Stimulated activated CD8-positive, alpha-beta memory T cell treated with anti-CD3 and anti-CD28 coated beads, Interleukin-15, amount 100 ng/mL, for 24 hours (primary cell): ENCODE data around the gene SATB1.
"Not testable (repeated sequence)": the region's sequence is repeated elsewhere in the genome, so short reads cannot be mapped to it uniquely, and the experiment has no call there.

Source experiments
- DNase-seq: peaks from one replicate; pipeline ENCODE4 v3.0.0-alpha.2; 2020; ENCODE audit warnings: low read depth

Gene SATB1

GRCh38 chr3:18351823-18352744 is 73.1 kb downstream of the SATB1 start:
- no peak for DNase-seq

DNA sequence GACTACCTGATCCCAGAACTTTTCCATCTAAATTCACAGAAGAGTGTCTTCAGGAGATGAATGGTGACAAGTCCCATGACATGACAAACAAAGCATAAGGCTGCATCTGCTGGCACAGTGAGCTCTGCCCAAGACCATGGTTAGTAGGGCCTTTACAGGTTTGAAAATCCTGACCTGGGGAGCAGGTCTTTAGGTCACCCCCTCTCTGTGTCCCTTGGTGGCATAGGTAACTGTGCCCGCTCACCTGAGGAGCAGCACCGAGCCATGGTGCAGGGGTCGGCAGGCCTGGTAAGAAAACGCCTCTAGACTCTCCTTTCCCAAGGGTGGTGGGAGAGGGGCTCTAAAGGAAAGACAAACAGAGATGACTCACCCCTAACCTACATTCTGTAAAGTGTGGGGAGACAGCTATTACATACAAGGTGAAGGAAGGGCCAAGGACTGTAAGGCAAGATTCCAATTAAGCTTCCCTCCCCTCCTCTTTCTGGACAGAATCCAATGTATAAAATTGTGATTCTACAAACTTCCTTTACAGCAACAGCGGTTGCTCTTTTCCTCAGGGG is 74.0 kb downstream of the SATB1 start:
- no peak for DNase-seq

- DNase-seq: no peak
Observed at GRCh38 chr3:18349197-18349798, 75.8 kb downstream of the SATB1 start.

DNA sequence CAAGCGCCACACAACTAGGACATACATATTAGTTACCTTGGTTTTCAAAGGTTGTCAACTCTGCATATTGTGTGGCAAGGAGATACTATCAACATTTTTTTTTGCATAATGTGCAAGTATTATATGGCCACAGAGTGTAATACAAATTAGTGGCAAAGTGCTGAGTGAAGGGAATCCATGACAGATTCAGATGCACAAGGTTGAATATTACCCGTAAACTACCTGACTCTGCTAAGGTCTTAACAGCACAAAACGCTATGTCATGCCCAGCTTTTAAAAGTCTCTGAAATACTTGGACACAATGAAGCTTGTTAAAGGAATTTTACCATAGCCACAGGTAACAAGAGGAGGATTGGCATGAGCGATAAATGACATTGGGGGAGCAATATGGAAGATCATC is 79.0 kb downstream of the SATB1 start:
- no peak for DNase-seq

DNA sequence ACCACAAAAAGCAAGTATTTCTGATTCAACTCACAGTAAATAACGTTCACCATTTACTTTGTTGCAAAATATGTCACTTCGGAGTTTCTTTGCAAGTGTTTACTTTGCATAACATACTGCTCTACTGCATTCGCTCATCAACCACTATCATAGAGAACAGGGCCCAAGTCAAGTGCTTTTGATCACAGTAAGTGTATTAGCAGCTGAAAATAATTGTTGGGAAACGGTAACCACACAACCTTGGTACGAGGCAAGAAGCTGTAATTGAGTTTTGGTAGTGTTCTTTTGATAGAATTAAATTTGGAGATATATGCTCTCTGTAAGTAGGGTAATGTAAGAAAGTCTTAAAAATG is 80.1 kb downstream of the SATB1 start:
- DNase-seq: no peak

- DNase-seq: no peak
Observed at GRCh38 chr3:18344306-18345014, 80.7 kb downstream of the SATB1 start.

DNA sequence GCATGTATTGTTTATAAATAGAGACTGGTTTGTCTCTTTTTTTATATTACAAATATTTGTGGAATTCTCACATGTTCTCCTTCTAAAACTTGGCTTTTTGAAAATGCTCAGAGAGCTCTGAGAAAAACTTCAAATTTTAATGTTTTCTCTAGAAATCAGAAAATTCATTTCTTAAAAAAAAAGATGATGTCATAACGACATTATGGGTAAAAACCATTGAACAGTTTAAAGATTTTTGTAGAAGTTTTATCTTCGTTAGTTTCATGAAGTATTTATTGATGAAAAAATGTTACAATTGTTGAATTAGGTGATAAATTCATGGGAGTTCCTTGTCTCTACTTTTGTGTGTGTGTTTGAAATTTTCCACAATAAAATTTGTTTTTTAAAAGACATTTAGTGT is 81.3 kb downstream of the SATB1 start:
- DNase-seq: no peak

GRCh38 chr3:18338827-18339514 is 86.2 kb downstream of the SATB1 start:
- DNase-seq: no peak

DNA sequence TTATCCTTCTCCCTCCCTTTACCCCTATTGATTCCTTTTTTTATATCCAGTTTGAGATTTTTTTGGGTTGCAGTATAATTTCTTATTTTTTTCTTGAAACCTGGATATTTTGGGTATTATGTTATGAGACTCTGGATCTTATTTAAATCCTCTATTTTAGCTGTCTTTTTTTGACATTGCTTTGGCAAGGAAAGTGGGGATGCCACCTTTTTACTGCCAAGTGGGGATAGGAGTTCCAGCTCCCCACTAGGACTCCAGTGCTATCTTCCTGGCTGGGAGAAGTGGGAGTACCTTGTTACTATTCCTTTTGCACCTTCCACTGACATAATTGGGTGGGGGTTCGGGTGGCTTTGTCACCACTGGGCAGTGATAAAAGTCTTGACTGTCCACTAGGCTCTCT is 87.9 kb downstream of the SATB1 start:
- DNase-seq: no peak

GRCh38 chr3:18334837-18335601 is 90.1 kb downstream of the SATB1 start:
- no peak for DNase-seq

DNA sequence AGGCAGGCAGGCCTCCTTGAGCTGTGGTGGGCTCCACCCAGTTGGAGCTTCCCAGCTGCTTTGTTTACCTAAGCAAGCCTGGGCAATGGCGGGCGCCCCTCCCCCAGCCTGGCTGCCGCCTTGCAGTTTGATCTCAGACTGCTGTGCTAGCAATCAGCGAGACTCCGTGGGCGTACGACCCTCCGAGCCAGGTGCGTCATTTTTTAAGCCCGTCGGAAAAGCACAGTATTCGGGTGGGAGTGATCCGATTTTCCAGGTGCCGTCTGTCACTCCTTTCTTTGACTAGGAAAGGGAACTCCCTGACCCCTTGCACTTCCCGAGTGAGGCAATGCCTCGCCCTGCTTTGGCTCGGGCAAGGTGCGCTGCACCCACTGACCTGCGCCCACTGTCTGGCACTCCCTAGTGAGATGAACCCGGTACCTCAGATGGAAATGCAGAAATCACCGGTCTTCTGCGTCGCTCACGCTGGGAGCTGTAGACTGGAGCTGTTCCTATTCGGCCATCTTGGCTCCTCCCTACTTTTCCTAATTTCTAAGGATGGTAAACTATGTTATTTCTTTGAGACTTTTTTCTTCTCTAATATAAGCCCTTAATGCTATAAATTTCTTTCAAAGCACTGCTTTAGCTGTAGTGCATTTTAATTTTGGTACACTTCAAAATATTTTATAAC is 94.2 kb downstream of the SATB1 start:
- DNase-seq: not testable (repeated sequence)

DNA sequence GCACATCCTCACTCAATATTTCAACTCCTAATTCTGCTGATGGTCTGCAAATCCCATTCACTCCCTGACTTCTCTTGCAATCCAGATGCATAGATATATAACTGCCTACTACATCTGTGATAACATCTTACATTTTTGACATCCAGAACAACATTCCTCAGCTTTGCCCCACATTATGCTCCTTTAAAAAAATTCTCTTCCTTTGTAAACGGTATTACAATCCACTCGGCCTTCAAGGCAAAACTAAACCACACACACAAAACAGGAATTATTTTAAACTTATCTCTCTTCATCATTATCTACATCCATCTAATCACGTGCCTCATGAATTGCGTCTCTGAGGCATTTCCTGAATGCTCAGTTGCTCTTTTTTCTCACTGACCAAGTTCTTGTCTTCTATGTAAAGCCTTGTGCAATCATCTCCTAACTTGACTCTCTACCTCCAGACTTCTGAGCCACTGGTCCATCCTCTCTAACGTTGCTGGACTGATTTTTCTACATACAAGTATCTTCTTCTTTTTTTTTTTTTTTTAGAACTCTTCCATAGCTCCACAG is 117.0 kb downstream of the SATB1 start:
- no peak for DNase-seq

DNA sequence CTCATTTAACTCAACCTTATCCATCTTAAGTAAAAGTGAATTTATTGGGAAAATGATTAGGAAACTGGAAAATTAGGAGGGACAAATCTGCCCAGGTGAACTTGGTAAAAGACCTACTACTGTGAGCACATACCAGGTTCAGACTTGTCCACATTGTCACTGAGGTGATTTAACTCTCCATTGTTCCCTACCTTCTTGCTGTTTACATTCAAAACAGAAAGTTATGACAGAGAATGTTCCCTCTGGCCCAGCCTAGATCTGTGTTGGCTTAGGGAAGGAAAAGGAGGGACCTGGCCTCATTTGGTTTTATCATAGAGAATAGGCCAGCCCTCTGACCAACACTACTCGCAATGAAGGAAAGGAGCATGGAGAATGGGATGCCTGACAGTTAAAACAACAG is 117.6 kb downstream of the SATB1 start:
- no peak for DNase-seq

GRCh38 chr3:18302517-18302916 is 122.6 kb downstream of the SATB1 start:
- DNase-seq: no peak

DNA sequence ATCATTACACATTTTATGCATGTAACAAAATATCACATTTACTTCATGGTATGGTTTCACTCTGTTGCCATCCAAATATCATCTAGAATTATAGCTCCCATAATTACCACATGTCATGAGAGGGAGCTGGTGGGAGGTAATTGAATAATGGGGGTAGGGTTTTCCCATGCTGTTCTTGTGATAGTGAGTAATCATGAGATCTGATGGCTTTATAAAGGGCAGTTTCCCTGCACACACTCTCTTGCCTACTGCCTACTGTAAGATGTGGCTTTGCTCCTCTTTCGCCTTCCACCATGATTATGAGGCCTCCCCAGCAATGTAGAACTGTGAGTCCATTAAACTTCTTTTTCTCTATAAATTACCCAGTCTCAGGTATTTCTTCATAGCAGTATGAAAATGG is 123.4 kb downstream of the SATB1 start:
- DNase-seq: no peak

DNA sequence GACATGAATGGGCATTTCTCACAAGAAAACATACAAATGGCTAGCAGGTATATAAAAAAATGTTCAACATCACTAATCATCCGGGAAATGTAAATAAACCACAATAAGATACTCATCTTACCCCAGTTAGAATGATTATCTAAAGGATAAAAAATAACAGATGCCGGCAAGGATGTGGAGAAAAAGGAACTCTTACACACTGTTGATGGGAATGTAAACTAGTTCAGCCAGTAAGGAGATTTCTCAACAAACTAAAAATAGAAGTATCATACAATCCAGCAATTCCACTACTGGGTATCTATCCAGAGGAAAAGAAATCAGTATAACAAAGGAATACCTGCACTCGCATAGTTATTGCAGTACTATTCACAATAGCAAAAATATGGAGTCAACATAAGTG is 124.2 kb downstream of the SATB1 start:
- no peak for DNase-seq

GRCh38 chr3:18297126-18297525 is 128.0 kb downstream of the SATB1 start:
- DNase-seq: no peak
